GM18517 (cell line): ENCODE measurements around the gene ZNF488.
A peak's percentile ranks its signal among the peaks of the same experiment; 100 is the strongest.
"Not testable (repeated sequence)": the region's sequence is repeated elsewhere in the genome, so short reads cannot be mapped to it uniquely, and the experiment has no call there.

Source experiments
- ATAC-seq: cut with Tn5 transposase; IDR thresholded peaks from one replicate; pipeline ENCODE4 v1.9.1; 2021; ENCODE audit warnings: mild to moderate bottlenecking, moderate library complexity; ENCODE audit not compliant: unreplicated experiment

ZNF488 gene, protein sequence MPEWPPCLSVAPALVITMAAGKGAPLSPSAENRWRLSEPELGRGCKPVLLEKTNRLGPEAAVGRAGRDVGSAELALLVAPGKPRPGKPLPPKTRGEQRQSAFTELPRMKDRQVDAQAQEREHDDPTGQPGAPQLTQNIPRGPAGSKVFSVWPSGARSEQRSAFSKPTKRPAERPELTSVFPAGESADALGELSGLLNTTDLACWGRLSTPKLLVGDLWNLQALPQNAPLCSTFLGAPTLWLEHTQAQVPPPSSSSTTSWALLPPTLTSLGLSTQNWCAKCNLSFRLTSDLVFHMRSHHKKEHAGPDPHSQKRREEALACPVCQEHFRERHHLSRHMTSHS

DNA sequence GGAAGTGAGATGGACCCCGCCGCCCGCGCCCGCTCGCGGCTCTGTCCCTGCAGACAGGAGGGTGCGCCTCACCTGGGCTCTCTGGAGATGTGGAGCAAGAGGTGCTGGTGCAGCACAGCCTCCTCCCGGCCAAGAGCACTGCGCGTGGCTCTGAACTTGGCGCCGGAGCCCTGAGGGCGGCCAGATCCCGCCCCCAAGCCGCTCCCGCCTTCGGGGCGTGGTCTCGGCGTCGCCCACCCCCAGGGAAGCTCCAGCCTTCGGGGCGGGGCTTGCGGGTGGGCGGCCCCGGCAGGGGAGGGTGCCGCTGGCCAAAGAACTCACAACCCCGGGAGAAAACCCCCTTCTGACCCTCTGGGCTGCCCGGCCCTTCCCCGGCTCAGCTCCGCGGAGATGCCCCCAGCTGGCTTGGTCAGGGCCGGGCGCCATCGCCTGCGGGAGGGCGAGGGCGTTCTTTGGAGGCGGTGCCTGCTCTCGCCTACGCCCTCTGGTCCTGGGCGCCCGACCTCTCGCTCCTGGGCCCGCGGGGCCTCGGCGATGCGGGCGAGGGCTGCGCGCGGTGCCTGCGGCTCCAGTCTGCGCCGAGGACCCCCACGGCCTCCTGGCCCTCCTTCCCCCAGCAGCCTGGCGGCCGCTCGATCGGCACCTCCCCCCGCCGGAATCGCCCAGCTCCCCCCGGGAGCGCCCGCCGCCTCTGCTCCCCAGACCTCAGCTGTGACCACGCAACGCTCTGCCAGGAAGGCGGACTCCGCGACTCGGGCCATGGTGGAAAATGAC lies at the start of gene ZNF488:
Gene ZNF488, minus strand, starts transcription at position 146 of the 774 bp plus-strand sequence. CDS start 15,464 bp downstream, outside the sequence.
- peak; percentile 94 for ATAC-seq

DNA sequence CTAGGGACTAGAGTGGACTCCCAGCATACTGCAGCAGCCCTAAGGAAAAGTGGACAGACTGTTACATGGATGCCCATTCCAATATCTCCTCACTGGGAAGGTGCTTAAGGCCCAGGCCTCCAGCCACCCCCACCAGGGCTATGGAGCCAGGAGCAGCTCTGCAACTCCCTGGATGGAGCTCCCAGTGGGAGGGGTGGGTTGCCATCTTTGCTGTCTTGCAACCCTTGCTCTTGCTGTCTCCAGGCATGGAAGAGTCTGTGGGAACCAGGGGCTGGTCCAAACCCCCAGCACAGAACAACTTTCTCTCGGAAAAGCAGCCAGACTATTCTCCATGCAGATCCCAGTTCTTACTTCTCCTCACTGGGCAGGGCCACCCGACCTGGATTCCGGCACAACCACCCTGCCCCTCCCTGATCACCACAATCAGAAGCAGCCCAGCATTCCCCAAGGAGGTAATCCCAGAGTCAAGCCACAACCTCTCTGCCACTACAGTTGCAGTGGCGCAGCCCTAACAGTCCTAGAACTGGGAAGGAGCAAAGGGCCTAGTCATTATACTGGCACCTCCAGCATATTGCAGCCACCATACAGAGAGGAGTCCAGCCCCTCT lies 41.8 kb upstream of the ZNF488 start:
- ATAC-seq: no peak

DNA sequence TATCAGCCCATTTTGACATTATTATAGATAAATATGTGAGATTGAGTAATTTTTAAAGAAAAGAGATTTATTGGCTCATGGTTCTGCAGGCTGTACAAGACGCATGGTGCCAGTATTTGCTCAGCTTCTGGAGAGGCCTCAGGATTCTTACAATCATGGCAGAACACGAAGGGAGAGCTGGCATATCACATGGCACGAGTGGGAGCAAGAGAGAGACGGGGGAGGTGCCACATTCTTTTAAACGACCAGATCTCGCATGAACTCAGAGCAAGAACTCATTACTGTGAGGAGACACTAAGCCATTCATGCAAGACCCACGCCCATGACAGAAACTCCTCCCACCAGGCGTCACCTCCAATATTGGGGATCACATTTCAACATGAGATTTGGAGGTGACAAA lies 40.1 kb upstream of the ZNF488 start:
- no peak for ATAC-seq

DNA sequence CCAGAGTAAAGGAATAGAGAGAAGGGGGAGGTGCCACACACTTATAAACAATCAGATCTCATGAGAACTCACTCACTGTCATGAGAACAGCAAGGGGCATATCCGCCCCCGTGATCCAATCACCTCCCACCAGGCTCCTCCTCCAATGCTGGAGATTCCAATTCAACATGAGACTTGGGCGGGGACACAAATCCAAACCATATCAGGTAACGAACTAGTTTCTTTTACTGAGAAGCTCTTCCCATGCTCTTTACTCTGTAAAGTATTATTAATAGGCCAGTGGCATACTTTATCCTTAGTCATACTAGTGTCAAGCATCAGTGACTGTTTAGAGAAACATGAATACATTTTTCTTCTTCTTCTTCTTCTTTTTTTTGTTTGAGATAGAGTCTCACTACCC lies 39.4 kb upstream of the ZNF488 start:
- no peak for ATAC-seq

DNA sequence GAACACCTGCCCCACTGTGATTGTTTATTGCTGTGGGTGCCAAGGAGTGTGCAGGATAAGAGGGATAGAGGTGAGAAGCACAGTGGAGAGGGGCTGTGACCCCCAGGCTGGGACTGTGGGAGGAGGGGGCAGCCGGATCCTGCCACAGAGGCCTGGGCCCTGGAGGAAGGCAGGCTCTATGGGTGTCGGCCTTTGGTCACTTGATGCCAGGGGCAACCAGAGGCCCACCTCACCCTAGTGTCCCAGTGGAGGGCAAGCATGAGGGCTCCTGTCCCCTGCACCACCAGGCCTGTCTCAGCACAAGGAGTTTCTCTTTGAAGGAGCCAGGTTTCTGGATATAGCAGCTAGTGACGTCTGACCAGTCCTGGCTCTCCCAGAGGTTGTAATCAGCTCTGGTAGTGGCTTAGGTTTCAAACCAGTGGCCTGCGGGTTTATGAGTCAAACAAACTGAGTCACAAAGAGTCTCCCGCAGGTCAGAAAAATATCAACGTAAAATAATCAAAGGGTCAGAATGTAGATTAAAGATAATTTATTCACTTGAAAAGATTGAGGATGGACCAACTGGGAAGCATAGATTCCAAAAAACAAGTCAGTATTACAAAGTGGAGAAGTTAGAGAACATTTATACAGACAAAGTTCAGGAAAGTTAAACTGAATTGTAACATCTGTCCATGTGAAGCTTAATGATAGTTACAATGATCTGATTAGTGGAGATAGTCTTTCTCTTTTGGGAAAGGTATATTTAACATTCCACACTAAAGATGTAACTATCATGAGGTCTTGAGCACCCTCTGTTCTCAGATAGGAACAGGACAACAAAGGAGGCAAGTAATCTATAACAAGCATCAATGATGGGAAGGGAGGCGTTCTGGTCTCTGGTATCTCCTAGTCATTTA lies 37.2 kb upstream of the ZNF488 start:
- no peak for ATAC-seq

DNA sequence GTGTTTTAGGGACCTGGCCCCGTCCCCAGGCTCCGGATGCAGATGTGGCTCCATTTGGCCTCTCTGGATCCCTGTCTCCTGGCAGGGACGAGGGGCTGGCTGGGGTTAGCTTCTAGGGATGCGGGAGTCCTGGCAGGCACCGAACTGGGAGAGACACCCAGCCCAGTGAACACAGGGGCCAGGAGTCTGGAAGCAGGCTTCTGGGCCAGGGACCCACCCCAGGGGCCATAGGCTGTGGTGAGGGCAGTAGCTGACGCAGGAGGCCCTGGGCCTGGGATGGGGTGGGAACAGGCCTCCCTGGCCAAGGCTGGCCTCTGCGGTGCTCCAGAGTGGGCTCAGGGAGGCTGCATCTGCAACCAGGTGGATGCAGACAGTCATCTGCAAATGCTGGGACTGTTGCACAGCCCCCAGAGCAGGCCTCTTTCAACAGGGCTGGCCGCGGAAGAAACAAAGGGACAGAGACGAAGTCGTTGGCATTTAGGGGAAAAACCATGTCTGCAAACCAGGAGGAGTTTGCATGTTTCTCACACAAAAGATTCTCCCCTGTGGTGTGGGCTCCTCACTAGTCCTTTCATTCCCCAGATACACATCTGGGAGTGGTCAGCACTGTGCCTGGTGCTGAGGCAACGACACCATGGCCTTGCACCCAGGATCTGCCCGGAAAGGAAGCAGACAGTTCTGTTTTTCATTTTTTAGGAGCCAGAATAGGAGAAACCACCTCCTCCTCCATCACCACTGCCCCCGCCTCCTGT lies 36.4 kb upstream of the ZNF488 start:
- no peak for ATAC-seq

DNA sequence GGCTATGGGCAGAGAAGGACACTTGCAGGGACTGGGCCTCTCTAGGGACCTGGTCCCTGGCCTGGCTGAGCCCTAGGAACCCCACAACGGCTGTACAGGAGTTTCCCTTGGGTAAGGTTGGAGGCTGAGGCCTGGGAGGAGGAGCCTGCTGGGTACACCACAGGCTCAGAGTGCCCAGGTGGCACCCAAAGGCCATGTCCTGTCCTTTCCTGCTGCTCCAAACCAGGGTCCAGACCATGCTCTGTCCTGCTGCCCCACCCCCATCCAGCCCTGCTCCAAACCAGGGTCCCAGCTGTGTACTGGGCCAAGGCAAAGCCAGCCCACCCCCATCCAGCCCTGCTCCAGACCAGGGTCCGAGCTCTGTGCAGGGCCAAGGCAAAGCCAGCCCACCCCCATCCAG lies 35.3 kb upstream of the ZNF488 start:
- ATAC-seq: no peak

DNA sequence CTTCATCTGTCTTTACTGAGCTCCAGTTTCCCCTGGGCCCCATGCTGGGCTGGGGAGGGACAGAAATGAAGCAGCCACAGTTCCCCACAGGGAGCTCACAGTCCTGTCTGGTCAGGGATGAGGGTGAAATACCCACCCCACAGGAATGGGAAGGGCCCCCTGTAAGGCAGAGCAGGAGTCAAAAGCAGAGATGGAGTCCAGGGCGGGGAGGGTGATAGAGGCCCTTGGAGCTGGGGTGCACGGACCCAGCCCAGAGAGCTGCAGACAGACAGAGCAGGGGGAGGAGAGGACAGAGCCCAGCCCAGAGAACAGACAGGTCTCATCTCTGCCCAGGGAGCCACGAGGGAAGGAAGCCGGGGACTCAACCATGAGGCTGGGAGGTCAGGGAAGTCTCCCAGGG lies 34.9 kb upstream of the ZNF488 start:
- ATAC-seq: no peak

DNA sequence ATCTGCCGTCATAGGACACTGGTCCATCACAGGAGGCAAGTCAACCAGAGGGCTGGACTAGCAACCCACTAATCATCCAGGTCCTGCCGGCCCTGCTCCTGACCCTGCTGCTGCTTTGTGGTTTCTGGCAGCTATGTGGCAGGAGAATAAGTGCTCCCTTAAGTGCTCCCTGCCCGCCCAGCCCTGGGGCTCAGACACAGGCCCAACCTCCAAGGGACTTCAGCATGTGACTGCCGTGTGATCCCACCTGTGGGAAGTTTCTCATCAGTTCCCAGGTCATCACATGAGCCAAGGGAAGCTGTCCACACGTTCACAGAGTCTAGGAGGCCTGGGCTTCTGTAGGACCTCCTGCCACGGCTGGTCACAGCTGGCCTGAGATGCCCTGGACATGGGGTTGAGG lies 34.2 kb upstream of the ZNF488 start:
- no peak for ATAC-seq

DNA sequence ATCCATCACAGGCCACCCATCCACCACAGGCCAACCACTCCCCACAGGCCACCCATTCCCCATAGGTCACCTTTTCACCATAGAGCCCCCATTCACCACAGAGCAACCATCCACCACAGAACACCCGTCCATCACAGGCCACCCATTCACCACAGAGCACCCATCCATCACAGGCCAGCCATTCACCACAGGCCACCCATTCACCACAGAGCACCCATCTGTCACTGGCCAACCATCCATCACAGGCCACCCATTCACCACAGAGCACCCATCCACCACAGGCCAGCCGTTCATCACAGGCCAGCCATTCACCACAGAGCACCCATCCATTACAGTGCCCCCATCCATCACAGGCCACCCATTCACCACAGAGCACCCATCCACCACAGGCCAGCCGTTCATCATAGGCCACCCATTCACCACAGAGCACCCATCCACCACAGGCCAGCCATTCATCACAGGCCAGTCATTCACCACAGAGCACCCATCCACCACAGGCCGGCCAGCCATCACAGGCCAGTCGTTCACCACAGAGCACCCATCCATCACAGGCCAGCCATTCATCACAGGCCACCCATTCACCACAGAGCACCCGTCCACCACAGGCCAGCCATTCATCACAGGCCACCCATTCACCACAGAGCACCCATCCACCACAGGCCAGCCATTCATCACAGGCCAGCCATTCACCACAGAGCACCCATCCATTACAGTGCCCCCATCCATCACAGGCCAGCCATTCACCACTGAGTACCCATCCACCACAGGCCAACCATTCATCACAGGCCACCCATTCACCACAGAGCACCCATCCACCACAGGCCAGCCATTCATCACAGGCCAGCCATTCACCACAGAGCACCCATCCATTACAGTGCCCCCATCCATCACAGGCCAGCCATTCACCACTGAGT lies 32.5 kb upstream of the ZNF488 start:
- ATAC-seq: not testable (repeated sequence)

DNA sequence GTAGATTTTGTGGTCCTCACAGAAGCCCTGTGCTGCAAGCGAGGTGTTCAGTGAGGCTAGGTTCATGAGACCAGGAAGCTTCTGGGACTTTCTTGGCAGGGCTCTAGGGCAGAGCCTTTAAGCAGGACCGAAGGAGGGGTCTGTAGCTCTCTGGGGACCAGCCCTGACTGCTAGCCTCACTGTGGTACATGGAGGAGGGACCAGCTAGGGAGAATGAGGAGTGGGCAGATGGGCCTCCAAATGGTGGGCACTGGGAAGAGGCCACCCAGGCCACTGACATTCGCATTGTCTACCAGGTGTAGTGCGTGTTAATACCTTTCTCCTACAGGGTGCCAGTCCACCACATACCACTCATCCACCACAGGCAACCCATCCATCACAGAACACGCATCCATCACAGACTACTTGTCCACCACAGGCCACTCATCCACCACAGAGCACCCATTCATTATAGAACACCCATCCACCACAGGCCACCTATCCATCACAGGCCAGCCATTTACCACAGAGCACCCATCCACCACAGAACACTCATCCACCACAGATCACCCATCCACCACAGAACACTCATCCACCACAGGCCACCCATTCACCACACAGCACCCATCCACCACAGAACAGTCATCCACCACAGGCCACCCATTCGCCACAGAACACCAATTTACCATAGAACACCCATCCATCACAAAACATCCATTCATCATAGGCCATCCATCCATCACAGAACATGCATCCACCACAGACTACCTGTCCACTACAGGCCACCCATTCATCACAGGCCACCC lies 31.6 kb upstream of the ZNF488 start:
- no peak for ATAC-seq

DNA sequence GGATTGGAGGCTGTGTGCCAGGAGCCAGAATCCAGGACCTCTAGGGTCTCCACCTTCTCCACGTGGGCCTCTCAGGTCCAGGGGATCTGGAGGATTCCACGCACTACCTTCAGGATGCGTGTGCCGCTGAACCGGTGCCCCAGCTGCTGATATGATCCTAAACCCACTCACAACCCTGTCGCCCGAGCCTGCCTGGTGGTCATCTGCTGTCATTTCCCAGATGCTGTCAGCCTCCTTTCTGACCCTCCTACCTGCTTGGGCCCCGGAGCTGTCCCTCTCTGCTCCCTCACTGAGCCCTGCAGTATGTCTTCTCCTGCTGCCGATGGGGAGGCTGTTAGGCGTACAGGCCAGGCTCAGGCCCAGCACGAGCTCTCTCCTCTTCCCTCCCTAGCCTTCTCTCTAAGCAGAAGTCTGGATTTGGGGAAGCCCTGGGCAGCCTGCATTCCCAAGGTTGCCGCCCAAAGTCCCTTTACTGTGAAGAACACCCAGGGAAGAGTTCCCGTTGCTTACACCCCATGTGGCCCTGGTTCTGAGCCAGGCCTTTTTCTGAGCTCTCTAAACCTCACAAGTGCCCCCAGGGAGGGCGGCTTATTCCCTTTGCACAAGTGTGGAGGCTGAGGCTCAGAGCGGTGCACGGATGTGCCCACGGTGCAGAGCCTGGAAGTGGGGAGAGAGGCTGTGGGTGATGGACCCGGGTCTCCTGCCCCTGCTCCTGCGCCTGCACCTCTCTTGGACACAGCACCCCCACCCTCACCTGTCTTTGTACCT lies 30.8 kb upstream of the ZNF488 start:
- ATAC-seq: no peak

DNA sequence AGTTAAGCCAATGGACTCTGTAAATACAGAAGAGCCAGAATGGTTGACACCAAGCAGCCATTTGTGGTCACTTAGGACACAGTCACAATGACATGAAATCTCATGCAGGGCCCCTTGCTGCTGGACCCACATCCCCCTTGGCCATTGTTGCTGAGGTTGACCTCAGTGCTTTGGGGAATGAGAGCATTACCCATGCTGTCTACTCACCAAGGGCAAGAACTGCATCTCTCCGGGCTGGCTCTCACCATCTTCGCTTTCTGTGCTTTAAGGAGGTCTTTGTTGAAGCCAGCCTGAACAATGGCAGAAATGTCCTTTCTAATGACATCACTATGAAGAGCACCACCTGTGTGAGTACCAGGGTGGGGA lies 30.1 kb upstream of the ZNF488 start:
- ATAC-seq: no peak

DNA sequence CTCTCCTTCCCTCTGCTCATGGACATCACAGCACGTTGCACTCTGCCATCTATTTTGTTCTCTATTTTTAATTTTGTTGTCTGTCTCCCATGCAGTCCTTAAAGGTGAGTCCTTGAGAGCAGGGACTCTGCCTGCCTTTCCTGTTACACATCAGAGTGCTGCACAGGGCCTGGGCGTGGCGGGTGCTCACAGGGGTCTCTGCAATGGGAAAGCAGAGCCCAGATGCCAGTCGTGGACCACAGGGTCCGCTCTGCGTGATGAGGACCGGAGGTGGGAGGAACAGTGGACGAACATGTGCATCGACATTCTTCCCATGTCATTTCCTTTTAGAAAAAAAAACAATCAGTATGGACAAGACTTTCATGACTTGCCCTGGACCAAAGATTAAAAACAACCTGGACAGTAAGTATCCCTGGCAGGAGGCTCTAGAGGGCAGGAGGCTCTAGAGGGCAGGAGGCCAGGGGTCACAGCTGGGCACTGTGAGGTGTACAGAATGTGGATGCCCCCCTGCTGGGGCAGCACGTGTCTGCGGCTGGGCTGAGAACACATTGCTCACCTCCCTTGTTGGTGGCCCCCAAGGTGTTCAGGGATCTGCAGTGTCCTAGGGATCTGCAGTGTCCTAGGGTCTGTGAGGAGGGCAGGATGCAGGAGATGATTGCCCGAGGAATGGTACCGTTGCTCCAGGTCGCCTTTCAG lies 29.6 kb upstream of the ZNF488 start:
- ATAC-seq: no peak

DNA sequence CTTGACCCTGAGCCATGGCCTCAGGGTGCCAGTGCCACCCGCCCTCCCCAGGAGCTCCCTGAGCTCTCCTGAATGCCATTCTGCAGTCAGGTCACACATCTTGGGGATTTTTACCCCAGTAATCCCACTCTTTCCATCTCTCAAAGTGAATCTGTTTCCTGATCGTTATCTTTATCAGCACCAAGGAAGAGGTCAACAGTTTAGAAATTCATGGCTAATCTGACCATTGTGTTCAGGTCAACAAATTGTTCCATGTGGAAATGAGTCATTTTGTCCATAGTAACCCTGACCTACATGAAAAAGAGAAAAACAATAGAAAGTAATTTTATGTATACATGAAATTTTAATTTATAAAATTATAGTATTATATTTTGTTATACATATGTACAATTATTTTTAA lies 28.8 kb upstream of the ZNF488 start:
- no peak for ATAC-seq

DNA sequence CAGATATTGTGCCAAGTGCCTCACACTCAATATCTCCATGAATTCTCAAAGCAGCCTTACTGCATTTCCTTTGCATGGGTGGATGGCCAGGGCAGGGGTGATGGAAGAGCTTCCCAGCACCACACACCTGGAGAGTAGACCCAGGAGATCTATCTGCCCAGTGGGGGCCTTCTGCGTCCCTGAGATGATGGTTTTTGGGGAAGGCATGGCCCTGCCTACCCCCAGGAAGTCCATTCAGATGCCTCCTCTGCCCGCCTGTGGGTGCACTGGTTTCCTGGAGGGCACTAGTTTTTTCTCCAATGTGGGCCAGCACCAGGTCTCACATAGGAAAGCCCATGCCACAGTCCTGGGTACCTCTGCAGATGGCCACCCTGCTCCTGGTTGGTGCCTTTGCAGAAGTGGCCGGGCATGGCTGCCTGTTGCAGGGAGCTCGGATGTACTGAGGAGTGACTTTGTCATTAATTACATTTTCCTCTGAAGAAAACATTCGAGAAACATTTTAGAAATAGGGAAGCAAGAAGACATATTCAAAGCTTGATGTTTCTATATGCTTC lies 28.2 kb upstream of the ZNF488 start:
- no peak for ATAC-seq

DNA sequence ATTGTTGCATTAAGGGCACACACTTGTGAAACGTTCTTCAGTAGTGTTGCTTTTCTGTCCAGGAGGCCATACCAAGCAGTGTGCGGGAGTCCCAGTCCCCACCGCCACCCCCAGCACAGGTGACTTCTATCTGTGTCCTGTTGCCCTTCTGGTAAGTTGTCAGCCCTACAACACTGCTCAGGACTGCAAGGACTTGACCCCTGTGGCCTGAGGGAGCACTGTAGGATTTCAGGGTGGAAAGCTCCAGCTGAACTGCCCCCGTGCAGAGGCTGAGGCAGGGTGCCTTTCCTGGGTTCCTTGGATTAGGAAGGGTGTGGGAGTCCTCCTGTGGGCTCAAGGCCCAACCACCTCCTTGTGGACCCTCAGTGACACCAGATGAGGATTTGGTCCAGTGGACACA lies 26.8 kb upstream of the ZNF488 start:
- ATAC-seq: no peak
